ENCODE data around the gene MCTP1.

- TF ChIP-seq SIN3B (IDR thresholded peaks at IDR 0.05; ENCODE audit: low read length) (no peak), KLF9 (CRISPR knock-in tag; IDR thresholded peaks at IDR 0.05; ENCODE audit: low read depth) (no peak), CTCF (CRISPR knock-in tag; IDR thresholded peaks at IDR 0.05) (no peak), ZSCAN29 (CRISPR knock-in tag; conservative IDR thresholded peaks at IDR 0.05) (no peak), USF2 (IDR thresholded peaks at IDR 0.05; ENCODE audit: low read depth, low read length) (no peak), USF2 (CRISPR knock-in tag; IDR thresholded peaks at IDR 0.05; ENCODE audit: borderline replicate concordance) (no peak)
These were observed 506.6 kb downstream of the MCTP1 start for GRCh38 chr5:94778299-94778698.
